OCI-LY3 (cell line): ENCODE measurements around the gene NRSN2.

Experiments
- H2AFZ ChIP-seq: fragments of 200-600, 300-600 bp; shearing (Covaris generic); 2 replicates; pipeline ENCODE4 v1.6.0; 2014; ENCODE audit warnings: antibody characterized with exemption, low read depth, low read length
- H3K27ac ChIP-seq: fragments of 200-600, 300-600 bp; sonication (generic); 2 replicates; pipeline ENCODE4 v1.5.1; 2014; ENCODE audit warnings: mild to moderate bottlenecking, low read length, moderate library complexity, mixed read lengths
- H3K27me3 ChIP-seq: fragments of 200-600, 300-600 bp; sonication (generic); 2 replicates; pipeline ENCODE4 v1.6.1; 2014; ENCODE audit warnings: low read depth, low read length, mixed read lengths
- H3K36me3 ChIP-seq: fragments of 200-600, 300-600 bp; sonication (generic); replicated peaks from 2 replicates; pipeline ENCODE3; 2014; ENCODE audit warnings: low read depth, low read length, mixed read lengths
- H3K4me1 ChIP-seq: fragments of 300-600, 200-600 bp; sonication (generic); 2 replicates; pipeline ENCODE4 v1.6.1; 2014; ENCODE audit warnings: low read length, mixed read lengths
- H3K4me2 ChIP-seq: fragments of 200-600, 300-600 bp; sonication (generic); 2 replicates; pipeline ENCODE4 v1.6.1; 2014; ENCODE audit warnings: low read length, mixed read lengths
- H3K4me3 ChIP-seq: fragments of 300-600, 200-600 bp; sonication (generic); 2 replicates; pipeline ENCODE4 v1.5.1; 2014; ENCODE audit warnings: antibody characterized with exemption, mild to moderate bottlenecking, low read length, moderate library complexity
- H3K79me2 ChIP-seq: fragments of 300-600, 200-600 bp; shearing (Covaris generic); 2 replicates; pipeline ENCODE4 v1.6.1; 2014; ENCODE audit warnings: mild to moderate bottlenecking, low read length, mixed read lengths
- H3K9ac ChIP-seq: fragments of 300-600, 200-600 bp; shearing (Covaris generic); 2 replicates; pipeline ENCODE4 v1.6.0; 2014; ENCODE audit warnings: mild to moderate bottlenecking, low read length, moderate library complexity
- H3K9me3 ChIP-seq: fragments of 200-600, 300-600 bp; shearing (Covaris generic); 2 replicates; pipeline ENCODE4 v1.6.1; 2014; ENCODE audit warnings: low read length, mixed read lengths; ENCODE audit not compliant: insufficient read depth
- H4K20me1 ChIP-seq: fragments of 200-600, 300-600 bp; sonication (generic); 2 replicates; pipeline ENCODE4 v1.6.1; 2016; ENCODE audit warnings: low read length, mixed read lengths; ENCODE audit not compliant: insufficient read depth
- CTCF ChIP-seq: fragments of 200-600, 300-600 bp; sonication (generic); IDR thresholded peaks from 2 replicates; pipeline ENCODE4 v1.5.1; 2014; ENCODE audit warnings: antibody characterized with exemption, low read length, low read depth
- EZH2phosphoT487 ChIP-seq: fragments of 200-600 bp; shearing (Covaris generic); IDR thresholded peaks from 2 replicates; pipeline ENCODE4 v1.6.1; 2018; ENCODE audit warnings: antibody characterized with exemption, mixed run types, low read depth

The NRSN2 gene

GRCh38 chr20:328027-328974 is 18.6 kb upstream of the NRSN2 start:
- H3K36me3 ChIP-seq = peaks cover 8% of the 10 kb centered on the region
- peaks cover 30% of the 10 kb centered on the region for H3K79me2 ChIP-seq
- peaks cover 35% of the 10 kb centered on the region for H4K20me1 ChIP-seq
- H3K4me2 ChIP-seq = peak overlapping the region; percentile 93
- no peak overlapping the region for H2AFZ ChIP-seq
- TF ChIP-seq CTCF (no peak), EZH2phosphoT487 (no peak)
- H3K27ac ChIP-seq = no peak overlapping the region
- H3K4me3 ChIP-seq = peak overlapping the region; percentile 95
- peak overlapping the region; percentile 97; the same call in 1 of the 2 replicates for H3K9ac ChIP-seq
- H3K9me3 ChIP-seq = no peaks in the 10 kb centered on the region
- H3K27me3 ChIP-seq = no peaks in the 10 kb centered on the region
- H3K4me1 ChIP-seq = peaks cover 27% of the 10 kb centered on the region

- H3K4me3 ChIP-seq = no peak overlapping the region
- peaks cover 22% of the 10 kb centered on the region for H3K4me1 ChIP-seq
- H3K27me3 ChIP-seq = no peaks in the 10 kb centered on the region
- no peak overlapping the region for H3K9ac ChIP-seq
- H3K4me2 ChIP-seq = no peak overlapping the region
- H3K79me2 ChIP-seq = peaks cover 30% of the 10 kb centered on the region
- no peak overlapping the region for H3K27ac ChIP-seq
- H3K9me3 ChIP-seq = no peaks in the 10 kb centered on the region
- peaks cover 8% of the 10 kb centered on the region for H3K36me3 ChIP-seq
- TF ChIP-seq EZH2phosphoT487 (no peak), CTCF (no peak)
- peaks cover 35% of the 10 kb centered on the region for H4K20me1 ChIP-seq
- H2AFZ ChIP-seq = no peak overlapping the region
Measured at GRCh38 chr20:328975-329695, 17.8 kb upstream of the NRSN2 start.

GRCh38 chr20:329851-330232 is 17.1 kb upstream of the NRSN2 start:
- Histone ChIP-seq H3K27me3 (no peaks in the 10 kb centered on the region), H2AFZ (no peak overlapping the region), H3K9ac (no peak overlapping the region), H3K4me3 (no peak overlapping the region), H3K79me2 (peaks cover 30% of the 10 kb centered on the region), H3K9me3 (no peaks in the 10 kb centered on the region), H3K4me1 (peaks cover 22% of the 10 kb centered on the region), H4K20me1 (peaks cover 35% of the 10 kb centered on the region), H3K27ac (no peak overlapping the region), H3K4me2 (peak overlapping the region; percentile 26; the same call in 1 of the 2 replicates), H3K36me3 (peaks cover 8% of the 10 kb centered on the region)
- TF ChIP-seq CTCF (no peak), EZH2phosphoT487 (no peak)
